ENCODE results near the gene GADD45B. TPM values are rescaled to one million over a fixed set of nuclear protein-coding genes. Genes with fewer than 3 reads are reported as not detected.

The GADD45B gene, protein sequence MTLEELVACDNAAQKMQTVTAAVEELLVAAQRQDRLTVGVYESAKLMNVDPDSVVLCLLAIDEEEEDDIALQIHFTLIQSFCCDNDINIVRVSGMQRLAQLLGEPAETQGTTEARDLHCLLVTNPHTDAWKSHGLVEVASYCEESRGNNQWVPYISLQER
- 100 to 1,000 TPM in 1 of 4 donors, 10 to 100 TPM in 3; 35.5 to 278 (median 54.9) TPM for total RNA-seq

DNA sequence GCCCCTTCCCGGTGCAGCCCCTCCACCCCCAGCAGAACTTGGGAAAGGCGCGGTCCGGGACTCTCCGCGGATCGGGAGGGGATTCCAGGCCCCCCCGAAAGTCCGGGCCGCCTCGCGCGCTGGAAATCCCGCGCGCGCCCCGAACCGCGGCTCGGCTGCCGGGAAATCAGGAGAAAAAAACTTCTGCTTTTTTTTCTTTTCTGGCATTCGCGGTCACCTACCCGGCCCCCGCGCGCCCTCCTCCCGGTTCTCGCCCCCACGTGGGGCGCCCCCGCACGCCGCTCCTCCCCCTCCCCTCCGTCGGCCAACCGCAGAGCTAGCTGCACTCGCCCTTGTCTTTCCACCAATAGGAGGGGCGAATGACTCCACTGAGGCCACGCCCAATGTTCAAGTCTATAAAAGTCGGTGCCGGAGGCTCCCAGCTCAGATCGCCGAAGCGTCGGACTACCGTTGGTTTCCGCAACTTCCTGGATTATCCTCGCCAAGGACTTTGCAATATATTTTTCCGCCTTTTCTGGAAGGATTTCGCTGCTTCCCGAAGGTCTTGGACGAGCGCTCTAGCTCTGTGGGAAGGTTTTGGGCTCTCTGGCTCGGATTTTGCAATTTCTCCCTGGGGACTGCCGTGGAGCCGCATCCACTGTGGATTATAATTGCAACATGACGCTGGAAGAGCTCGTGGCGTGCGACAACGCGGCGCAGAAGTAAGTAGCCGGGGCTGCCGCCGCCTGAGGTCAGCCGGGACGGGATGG lies at the start of gene GADD45B:
GADD45B (plus strand) TSS at position 426 of the 749 bp plus-strand sequence; CDS start at position 658, 232 bp downstream.
- peak within 1 kb of the TSS; percentile 68 to 94 (median 84) for H3K4me3 ChIP-seq
- peaks cover 3 to 32% (median 12%) of the 10 kb centered on the region in 4 donors for H3K4me1 ChIP-seq
- H3K36me3 ChIP-seq, result no peaks in the 10 kb centered on the region
- DNase-seq, result peak; percentile 96 to 99 (median 98)
- H3K9me3 ChIP-seq, result no peaks in the 10 kb centered on the region
- no peaks in the 10 kb centered on the region for H3K27me3 ChIP-seq
- H3K27ac ChIP-seq, result peak within 1 kb of the TSS; percentile 78 to 95 (median 90)
- TF ChIP-seq POLR2A (IDR thresholded peaks at IDR 0.05), result peak; percentile 100
- TF ChIP-seq, protein P1, sequence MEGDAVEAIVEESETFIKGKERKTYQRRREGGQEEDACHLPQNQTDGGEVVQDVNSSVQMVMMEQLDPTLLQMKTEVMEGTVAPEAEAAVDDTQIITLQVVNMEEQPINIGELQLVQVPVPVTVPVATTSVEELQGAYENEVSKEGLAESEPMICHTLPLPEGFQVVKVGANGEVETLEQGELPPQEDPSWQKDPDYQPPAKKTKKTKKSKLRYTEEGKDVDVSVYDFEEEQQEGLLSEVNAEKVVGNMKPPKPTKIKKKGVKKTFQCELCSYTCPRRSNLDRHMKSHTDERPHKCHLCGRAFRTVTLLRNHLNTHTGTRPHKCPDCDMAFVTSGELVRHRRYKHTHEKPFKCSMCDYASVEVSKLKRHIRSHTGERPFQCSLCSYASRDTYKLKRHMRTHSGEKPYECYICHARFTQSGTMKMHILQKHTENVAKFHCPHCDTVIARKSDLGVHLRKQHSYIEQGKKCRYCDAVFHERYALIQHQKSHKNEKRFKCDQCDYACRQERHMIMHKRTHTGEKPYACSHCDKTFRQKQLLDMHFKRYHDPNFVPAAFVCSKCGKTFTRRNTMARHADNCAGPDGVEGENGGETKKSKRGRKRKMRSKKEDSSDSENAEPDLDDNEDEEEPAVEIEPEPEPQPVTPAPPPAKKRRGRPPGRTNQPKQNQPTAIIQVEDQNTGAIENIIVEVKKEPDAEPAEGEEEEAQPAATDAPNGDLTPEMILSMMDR (IDR thresholded peaks at IDR 0.05), result no peak

DNA sequence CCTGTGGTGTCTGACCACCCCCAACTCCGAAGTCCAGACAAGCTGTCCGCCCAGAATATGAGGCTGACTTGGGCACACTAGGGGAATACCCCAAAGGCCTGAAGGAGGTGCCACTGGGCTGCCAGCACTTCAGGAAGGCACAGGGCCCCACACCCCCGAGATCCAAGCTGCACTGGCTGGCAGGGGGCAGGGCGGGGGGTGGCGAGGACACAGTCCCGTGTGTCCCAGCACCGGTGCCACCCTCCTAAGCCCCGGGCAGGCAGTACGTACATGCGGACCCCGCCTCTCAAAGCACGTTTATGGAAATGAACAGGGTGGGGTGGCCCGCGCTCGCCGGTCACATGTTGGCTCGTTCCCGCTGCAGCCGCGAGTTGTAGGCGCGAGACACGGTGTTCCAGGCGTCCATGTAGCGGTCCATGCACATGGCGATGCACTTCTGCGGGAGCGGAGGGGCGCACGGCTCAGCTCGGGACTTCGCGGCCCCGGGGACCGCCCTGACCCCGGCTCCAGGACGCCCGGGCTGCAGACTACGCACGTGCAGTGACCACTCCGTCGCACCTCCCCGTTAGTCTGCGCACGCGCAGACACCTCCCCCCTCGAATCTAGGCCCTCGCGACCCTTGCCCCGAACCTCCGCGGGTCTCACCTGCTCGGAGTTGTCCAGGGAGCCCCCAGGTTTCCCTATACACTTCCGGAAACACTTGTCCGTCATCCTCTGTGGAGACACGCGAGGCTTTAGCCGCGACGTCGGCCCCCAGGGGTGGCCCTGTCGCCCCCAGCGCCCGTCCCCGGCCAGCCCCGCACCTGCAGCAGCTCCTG lies 49.1 kb upstream of the GADD45B start:
- TF ChIP-seq, protein P1 (IDR thresholded peaks at IDR 0.05), result no peak
- TF ChIP-seq POLR2A (IDR thresholded peaks at IDR 0.05), result no peak
- Histone ChIP-seq H3K36me3 (peaks cover 0 to 14% (median 0%) of the 10 kb centered on the region in 3 donors), H3K9me3 (no peaks in the 10 kb centered on the region), H3K27me3 (no peaks in the 10 kb centered on the region), H3K4me3 (peak overlapping the region; percentile 59 to 85 (median 72)), H3K27ac (peak overlapping the region; percentile 91 to 98 (median 94)), H3K4me1 (peaks cover 0 to 32% (median 15%) of the 10 kb centered on the region in 4 donors)
- DNase-seq, result peak in 2 of 3 donors; percentile 56 to 63

DNA sequence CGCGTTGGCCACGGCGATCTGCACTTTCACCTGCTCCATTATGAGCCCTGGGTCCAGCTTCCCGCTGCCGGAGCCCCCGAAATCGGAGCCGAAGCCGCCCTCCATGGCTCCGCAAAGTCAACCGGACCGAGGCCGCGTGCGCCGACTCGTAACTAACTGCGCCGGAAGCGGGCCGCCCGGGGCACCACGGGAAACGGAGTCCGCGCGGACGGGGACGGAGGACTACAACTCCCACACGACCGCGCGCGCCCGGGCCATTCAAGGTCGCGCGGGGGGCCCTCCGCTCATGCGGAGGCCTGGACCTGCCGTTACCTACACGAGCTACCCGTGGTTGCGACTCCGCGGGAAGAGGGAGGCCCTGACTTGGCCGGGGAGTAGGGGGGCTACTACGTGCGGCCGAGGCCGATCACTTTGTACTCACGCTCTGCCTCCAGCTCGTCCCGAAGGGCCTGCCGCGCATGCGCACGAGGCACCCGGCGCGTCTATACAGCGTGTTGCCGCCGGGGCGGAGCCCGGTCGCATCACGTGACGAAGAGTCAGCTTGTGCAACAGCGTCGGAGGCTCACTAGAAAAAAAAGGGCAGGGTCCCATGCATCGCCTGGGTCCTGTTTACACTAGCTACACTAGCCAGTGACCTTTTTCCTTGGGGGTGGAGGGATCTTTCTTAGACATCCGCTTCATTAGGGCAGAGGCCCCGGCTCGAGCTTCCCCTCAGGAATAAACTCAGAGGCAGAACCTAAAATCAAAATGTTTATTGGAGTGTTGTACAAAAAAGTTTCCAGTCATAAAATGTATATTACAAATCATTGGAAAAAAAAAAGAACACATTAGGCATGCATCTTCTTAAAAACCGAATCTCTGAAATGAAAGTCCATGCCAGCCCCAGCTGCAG lies 48.3 kb upstream of the GADD45B start, which contains the start of gene TIMM13:
TIMM13 (minus strand) TSS at position 158 of the 892 bp plus-strand sequence; CDS start at position 105, 53 bp downstream.
- H3K4me1 ChIP-seq, result peaks cover 0 to 32% (median 15%) of the 10 kb centered on the region in 4 donors
- H3K9me3 ChIP-seq, result no peaks in the 10 kb centered on the region
- peak within 1 kb of the TSS; percentile 59 to 85 (median 72) for H3K4me3 ChIP-seq
- peaks cover 0 to 22% (median 0%) of the 10 kb centered on the region in 3 donors for H3K36me3 ChIP-seq
- peak; percentile 67 to 76 for TF ChIP-seq POLR2A (IDR thresholded peaks at IDR 0.05)
- TF ChIP-seq, protein P1 (IDR thresholded peaks at IDR 0.05), result peak in 3 of 6 experiments; percentile 4 to 9 (median 5)
- DNase-seq, result peak; percentile 96 to 99 (median 98)
- H3K27ac ChIP-seq, result peak within 1 kb of the TSS; percentile 91 to 98 (median 94)
- H3K27me3 ChIP-seq, result no peaks in the 10 kb centered on the region

DNA sequence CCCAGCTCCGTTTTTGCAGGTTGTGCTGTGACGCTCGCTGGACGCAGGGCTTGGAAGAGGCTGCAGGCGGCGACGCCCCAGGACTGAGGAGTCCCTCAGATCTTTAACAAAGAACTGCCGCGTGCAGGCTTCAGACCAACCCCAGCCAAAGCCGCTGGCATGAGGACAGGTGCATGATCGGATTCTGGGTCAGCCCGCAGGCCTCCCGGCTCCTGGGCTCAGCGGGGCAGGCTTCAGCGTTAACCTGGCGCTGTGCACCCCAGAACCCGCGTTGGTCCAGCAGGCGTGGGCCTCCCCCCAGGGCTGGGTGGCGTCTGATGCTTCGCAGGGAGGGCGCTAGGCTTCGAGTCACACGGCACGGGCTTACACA lies 47.6 kb upstream of the GADD45B start:
- H3K4me1 ChIP-seq, result peaks cover 0 to 32% (median 15%) of the 10 kb centered on the region in 4 donors
- H3K9me3 ChIP-seq, result no peaks in the 10 kb centered on the region
- TF ChIP-seq, protein P1 (IDR thresholded peaks at IDR 0.05), result peak in 2 of 6 experiments; percentile 3 to 17
- TF ChIP-seq POLR2A (IDR thresholded peaks at IDR 0.05), result no peak
- no peaks in the 10 kb centered on the region for H3K27me3 ChIP-seq
- H3K27ac ChIP-seq, result peak overlapping the region; percentile 91 to 98 (median 94)
- peak overlapping the region; percentile 59 to 85 (median 72) for H3K4me3 ChIP-seq
- DNase-seq, result peak in 2 of 3 donors; percentile 33 to 69
- H3K36me3 ChIP-seq, result peaks cover 0 to 22% (median 0%) of the 10 kb centered on the region in 3 donors

All from Peyer's patch (tissue), 4 donors.